GM18907 (cell line): ENCODE measurements around the gene ZNF518B.
A peak's percentile ranks its signal among the peaks of the same experiment; 100 is the strongest.
"Not testable (repeated sequence)": the region's sequence is repeated elsewhere in the genome, so short reads cannot be mapped to it uniquely, and the experiment has no call there.

Experiments
- ATAC-seq: cut with Tn5 transposase; IDR thresholded peaks from one replicate; pipeline ENCODE4 v1.9.1; 2021; ENCODE audit warnings: mild to moderate bottlenecking, moderate library complexity; ENCODE audit not compliant: unreplicated experiment

The ZNF518B gene

GRCh38 chr4:10456595-10457254 is 501 bp downstream of the ZNF518B start:
- peak; percentile 73 for ATAC-seq

GRCh38 chr4:10456260-10456594 is 999 bp downstream of the ZNF518B start:
- ATAC-seq: no peak

GRCh38 chr4:10455133-10455532 is 2.1 kb downstream of the ZNF518B start:
- ATAC-seq: no peak

GRCh38 chr4:10454726-10455125 is 2.5 kb downstream of the ZNF518B start:
- ATAC-seq: no peak

- no peak for ATAC-seq
Measured at GRCh38 chr4:10454121-10454520, 3.1 kb downstream of the ZNF518B start.

GRCh38 chr4:10448991-10449390 is 8.2 kb downstream of the ZNF518B start:
- ATAC-seq: no peak

GRCh38 chr4:10442976-10443375 is 14.2 kb downstream of the ZNF518B start:
- ATAC-seq: no peak

- no peak for ATAC-seq
Measured at GRCh38 chr4:10441512-10441911, 15.7 kb downstream of the ZNF518B start.

- ATAC-seq: no peak
Measured at GRCh38 chr4:10438924-10439323, 18.3 kb downstream of the ZNF518B start.

- no peak for ATAC-seq
Measured at GRCh38 chr4:10437735-10438134, 19.5 kb downstream of the ZNF518B start.

GRCh38 chr4:10427680-10428079 is 29.5 kb downstream of the ZNF518B start:
- not testable (repeated sequence) for ATAC-seq

GRCh38 chr4:10421344-10422055 is 35.7 kb downstream of the ZNF518B start:
- ATAC-seq: no peak

- no peak for ATAC-seq
Measured at GRCh38 chr4:10417740-10418139, 39.5 kb downstream of the ZNF518B start.

- ATAC-seq: no peak
Measured at GRCh38 chr4:10416441-10416840, 40.8 kb downstream of the ZNF518B start.

GRCh38 chr4:10413177-10413576 is 44.0 kb downstream of the ZNF518B start:
- ATAC-seq: peak; percentile 96

GRCh38 chr4:10405672-10406071 is 51.6 kb downstream of the ZNF518B start:
- ATAC-seq: no peak

- ATAC-seq: no peak
Measured at GRCh38 chr4:10403633-10404445, 53.4 kb downstream of the ZNF518B start.

GRCh38 chr4:10395971-10396580 is 61.1 kb downstream of the ZNF518B start:
- ATAC-seq: no peak
